Karpas-422 (cell line): ENCODE data around the gene KHDC4. TPM values are rescaled to one million over a fixed set of nuclear protein-coding genes. Genes with fewer than 3 reads are reported as not detected.

ENCODE experiments used
- DNase-seq: peaks from one replicate; pipeline ENCODE4 v3.0.0-alpha.2; 2015
- H2AFZ ChIP-seq: fragments of 200-600 bp; sonication (generic); 2 replicates; pipeline ENCODE4 v1.6.1; 2014; ENCODE audit warnings: antibody characterized with exemption, low read length, mixed read lengths
- H3K27ac ChIP-seq: fragments of 200-600 bp; sonication (generic); 2 replicates; pipeline ENCODE4 v1.5.1; 2014; ENCODE audit warnings: mild to moderate bottlenecking, low read length, moderate library complexity
- H3K27me3 ChIP-seq: fragments of 200-600 bp; sonication (generic); 2 replicates; pipeline ENCODE4 v1.6.1; 2014; ENCODE audit warnings: low read length, mixed read lengths
- H3K36me3 ChIP-seq: fragments of 200-600 bp; sonication (generic); 2 replicates; pipeline ENCODE4 v1.6.1; 2014; ENCODE audit warnings: low read length, mixed read lengths; ENCODE audit not compliant: insufficient read depth
- H3K4me1 ChIP-seq: fragments of 200-600 bp; sonication (generic); 2 replicates; pipeline ENCODE4 v1.6.1; 2014; ENCODE audit warnings: mild to moderate bottlenecking, low read length, mixed read lengths
- H3K4me2 ChIP-seq: fragments of 200-600 bp; sonication (generic); 2 replicates; pipeline ENCODE4 v1.6.1; 2014; ENCODE audit warnings: low read length, low read depth, mild to moderate bottlenecking; ENCODE audit not compliant: poor library complexity, severe bottlenecking
- H3K4me3 ChIP-seq: fragments of 200-600 bp; sonication (generic); 2 replicates; pipeline ENCODE4 v1.5.1; 2014; ENCODE audit warnings: mild to moderate bottlenecking, antibody characterized with exemption, low read length, mixed read lengths
- H3K79me2 ChIP-seq: fragments of 200-600 bp; sonication (generic); 2 replicates; pipeline ENCODE4 v1.6.1; 2014; ENCODE audit warnings: mild to moderate bottlenecking, low read length, mixed read lengths
- H3K9ac ChIP-seq: fragments of 200-600 bp; sonication (generic); 2 replicates; pipeline ENCODE4 v1.6.0; 2014; ENCODE audit warnings: low read length
- H3K9me2 ChIP-seq: fragments of 200-600 bp; sonication (generic), shearing (Covaris generic); replicated peaks from 2 replicates; pipeline ENCODE4 v1.6.0; 2014; ENCODE audit warnings: mild to moderate bottlenecking, low read length, moderate library complexity; ENCODE audit not compliant: insufficient read depth
- H3K9me3 ChIP-seq: fragments of 300-700, 200-600 bp; sonication (generic); 2 replicates; pipeline ENCODE4 v1.6.1; 2014; ENCODE audit warnings: low read length, mixed read lengths
- H4K20me1 ChIP-seq: fragments of 200-600 bp; sonication (generic); 2 replicates; pipeline ENCODE4 v1.6.1; 2014; ENCODE audit warnings: mild to moderate bottlenecking, antibody characterized with exemption, low read length, low read depth; ENCODE audit not compliant: insufficient read depth
- total RNA-seq: library from RNA; depleted of rRNA; stranded (reverse); fragments of >200 nt; shearing (Covaris generic); gene quantifications from 2 replicates; pipeline ENCODE4 v1.2.3, GENCODE V29; 2014; ENCODE audit warnings: low replicate concordance

KHDC4 gene
- total RNA-seq, 1 experiment from 2014 or later, result 63.2 TPM

DNA sequence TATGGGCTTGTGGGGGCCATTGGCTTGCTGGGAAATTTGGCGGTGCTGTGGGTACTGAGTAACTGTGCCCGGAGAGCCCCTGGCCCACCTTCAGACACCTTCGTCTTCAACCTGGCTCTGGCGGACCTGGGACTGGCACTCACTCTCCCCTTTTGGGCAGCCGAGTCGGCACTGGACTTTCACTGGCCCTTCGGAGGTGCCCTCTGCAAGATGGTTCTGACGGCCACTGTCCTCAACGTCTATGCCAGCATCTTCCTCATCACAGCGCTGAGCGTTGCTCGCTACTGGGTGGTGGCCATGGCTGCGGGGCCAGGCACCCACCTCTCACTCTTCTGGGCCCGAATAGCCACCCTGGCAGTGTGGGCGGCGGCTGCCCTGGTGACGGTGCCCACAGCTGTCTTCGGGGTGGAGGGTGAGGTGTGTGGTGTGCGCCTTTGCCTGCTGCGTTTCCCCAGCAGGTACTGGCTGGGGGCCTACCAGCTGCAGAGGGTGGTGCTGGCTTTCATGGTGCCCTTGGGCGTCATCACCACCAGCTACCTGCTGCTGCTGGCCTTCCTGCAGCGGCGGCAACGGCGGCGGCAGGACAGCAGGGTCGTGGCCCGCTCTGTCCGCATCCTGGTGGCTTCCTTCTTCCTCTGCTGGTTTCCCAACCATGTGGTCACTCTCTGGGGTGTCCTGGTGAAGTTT is 7.8 kb upstream of the KHDC4 start:
- no peaks in the 10 kb centered on the region for H3K79me2 ChIP-seq
- H3K9me2 ChIP-seq, result no peaks in the 10 kb centered on the region
- H3K4me1 ChIP-seq, result peaks cover 74% of the 10 kb centered on the region
- no peaks in the 10 kb centered on the region for H3K9me3 ChIP-seq
- H3K9ac ChIP-seq, result peak overlapping the region; percentile 67
- no peak for DNase-seq
- 0 out of 2 replicates have a peak, but pooled peaks cover 13% of the 10 kb centered on the region for H3K36me3 ChIP-seq
- H3K4me2 ChIP-seq, result peak overlapping the region; percentile 61
- H3K27ac ChIP-seq, result peak overlapping the region; percentile 96
- no peaks in the 10 kb centered on the region for H4K20me1 ChIP-seq
- H3K4me3 ChIP-seq, result peak overlapping the region; percentile 47; the same call in 1 of the 2 replicates
- H3K27me3 ChIP-seq, result no peaks in the 10 kb centered on the region
- H2AFZ ChIP-seq, result no peak overlapping the region

DNA sequence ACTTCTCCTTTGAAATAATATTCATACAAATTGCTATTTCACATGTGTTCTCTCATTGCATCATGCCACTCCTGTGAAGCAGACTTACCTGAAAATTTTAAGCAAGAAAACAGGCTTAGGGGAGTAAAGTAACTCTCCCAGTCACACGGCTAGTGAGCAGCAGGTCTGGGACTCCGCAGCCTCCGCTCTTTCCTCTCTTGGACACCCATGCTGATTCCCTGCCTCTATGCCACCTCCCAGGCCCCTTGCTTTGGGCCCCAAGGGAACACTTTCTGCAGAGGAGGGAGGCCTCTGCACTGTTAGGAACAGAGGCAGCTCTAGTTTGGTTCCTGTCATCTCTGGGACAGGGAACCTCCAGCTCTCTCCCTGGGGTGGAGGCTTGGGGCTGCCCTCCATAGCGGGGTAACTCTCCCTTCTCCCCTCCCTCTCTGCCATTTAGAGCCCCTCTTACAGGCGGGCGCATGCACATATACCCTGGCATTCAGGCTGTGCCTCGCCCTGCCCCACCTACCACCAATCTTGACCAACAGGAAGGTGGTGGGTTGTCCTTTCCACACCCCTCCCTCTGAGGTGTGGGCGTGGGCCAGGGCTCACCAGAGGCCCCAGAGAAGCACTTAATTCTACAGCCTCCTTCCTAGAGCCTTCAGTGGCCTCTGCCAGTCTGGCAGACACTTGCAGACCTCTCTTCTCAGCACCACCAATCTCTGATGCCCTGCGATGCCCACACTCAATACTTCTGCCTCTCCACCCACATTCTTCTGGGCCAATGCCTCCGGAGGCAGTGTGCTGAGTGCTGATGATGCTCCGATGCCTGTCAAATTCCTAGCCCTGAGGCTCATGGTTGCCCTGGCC is 7.0 kb upstream of the KHDC4 start, which contains the start of gene RXFP4:
Gene RXFP4 (plus strand): TSS at position 646 of the 852 bp plus-strand sequence. CDS start 72 bp downstream, at position 718.
- Histone ChIP-seq H3K36me3 (0 out of 2 replicates have a peak, but pooled peaks cover 9% of the 10 kb centered on the region), H3K4me2 (peak within 1 kb of the TSS; percentile 61), H3K27ac (peak within 1 kb of the TSS; percentile 96), H3K4me3 (peak within 1 kb of the TSS; percentile 47; the same call in 1 of the 2 replicates), H3K9ac (peak within 1 kb of the TSS; percentile 67), H3K4me1 (peaks cover 67% of the 10 kb centered on the region), H3K79me2 (no peaks in the 10 kb centered on the region), H4K20me1 (no peaks in the 10 kb centered on the region), H3K9me3 (no peaks in the 10 kb centered on the region), H2AFZ (no peak within 1 kb of the TSS), H3K9me2 (no peaks in the 10 kb centered on the region), H3K27me3 (no peaks in the 10 kb centered on the region)
- peak; percentile 90 for DNase-seq

DNA sequence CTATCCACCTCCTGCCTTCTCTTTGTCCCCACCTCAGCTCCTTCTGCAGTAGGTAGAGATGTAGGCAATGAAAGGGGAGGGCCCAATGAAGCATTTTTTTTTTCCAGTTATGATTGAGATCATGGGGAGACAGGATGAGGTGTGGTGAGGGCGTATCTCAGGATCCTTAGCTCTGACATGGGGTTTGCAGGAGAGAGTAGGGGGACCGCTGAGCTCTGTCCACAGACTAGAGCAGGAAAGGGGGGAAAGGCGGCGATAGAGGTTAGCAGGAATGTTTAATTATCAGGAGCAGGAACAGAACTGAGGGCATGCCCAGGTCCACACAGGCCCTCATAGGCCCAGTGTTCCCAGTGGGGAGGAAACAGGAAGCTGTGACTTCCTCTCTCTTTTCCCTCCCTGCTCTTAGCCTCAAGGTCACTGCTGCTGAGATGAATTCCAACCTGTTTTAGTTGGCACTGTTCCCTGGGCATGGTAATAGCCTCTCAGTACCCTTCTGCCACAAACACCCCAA is 6.3 kb upstream of the KHDC4 start:
- peak overlapping the region; percentile 96 for H3K27ac ChIP-seq

DNA sequence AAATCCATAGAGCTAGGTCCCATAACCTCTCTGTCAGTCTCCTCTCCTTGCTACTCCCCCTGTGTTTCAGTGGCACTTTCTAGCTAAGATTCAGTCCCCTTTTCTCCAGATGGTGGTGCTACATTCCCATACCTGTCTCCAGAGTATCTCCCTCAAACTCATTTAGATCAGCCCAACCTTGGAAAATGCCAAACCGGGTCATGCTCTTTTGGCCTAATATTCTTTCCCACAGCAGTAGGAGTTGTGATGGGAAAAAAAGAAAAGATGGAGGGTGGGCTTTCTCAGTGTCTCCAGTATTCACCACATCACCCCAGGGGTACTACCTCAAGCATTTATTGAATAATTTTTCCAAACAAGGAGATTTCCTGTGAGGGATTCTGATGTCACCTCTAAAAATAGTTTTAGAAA is 4.0 kb upstream of the KHDC4 start:
- no peak overlapping the region for H2AFZ ChIP-seq
- peaks cover 10% of the 10 kb centered on the region for H3K79me2 ChIP-seq
- no peaks in the 10 kb centered on the region for H4K20me1 ChIP-seq
- no peak overlapping the region for H3K9ac ChIP-seq
- peaks cover 54% of the 10 kb centered on the region for H3K4me1 ChIP-seq
- H3K27ac ChIP-seq, result peak overlapping the region; percentile 24; the same call in 1 of the 2 replicates
- H3K36me3 ChIP-seq, result no peaks in the 10 kb centered on the region
- no peak overlapping the region for H3K4me2 ChIP-seq
- H3K27me3 ChIP-seq, result no peaks in the 10 kb centered on the region
- peak; percentile 82 for DNase-seq
- no peak overlapping the region for H3K4me3 ChIP-seq
- H3K9me3 ChIP-seq, result no peaks in the 10 kb centered on the region
- no peaks in the 10 kb centered on the region for H3K9me2 ChIP-seq

More for the DNA sequence above, 6.3 kb upstream of the KHDC4 start:
- Histone ChIP-seq H2AFZ (no peak overlapping the region), H3K27me3 (no peaks in the 10 kb centered on the region), H4K20me1 (no peaks in the 10 kb centered on the region), H3K4me1 (peaks cover 66% of the 10 kb centered on the region), H3K9me3 (no peaks in the 10 kb centered on the region), H3K9me2 (no peaks in the 10 kb centered on the region), H3K36me3 (0 out of 2 replicates have a peak, but pooled peaks cover 7% of the 10 kb centered on the region), H3K9ac (peak overlapping the region; percentile 67), H3K4me2 (peak overlapping the region; percentile 61), H3K79me2 (no peaks in the 10 kb centered on the region), H3K4me3 (peak overlapping the region; percentile 47; the same call in 1 of the 2 replicates)
- no peak for DNase-seq

- Histone ChIP-seq H3K9ac (peak overlapping the region; percentile 69), H3K9me3 (no peaks in the 10 kb centered on the region), H3K27ac (peak overlapping the region; percentile 71), H3K9me2 (no peaks in the 10 kb centered on the region), H3K79me2 (peaks cover 41% of the 10 kb centered on the region), H3K4me2 (peak overlapping the region; percentile 70), H4K20me1 (peaks cover 10% of the 10 kb centered on the region), H3K27me3 (no peaks in the 10 kb centered on the region), H2AFZ (no peak overlapping the region), H3K4me1 (peaks cover 42% of the 10 kb centered on the region), H3K36me3 (peaks cover 30% of the 10 kb centered on the region), H3K4me3 (peak overlapping the region; percentile 88)
- no peak for DNase-seq
These were observed 850 bp upstream of the KHDC4 start for GRCh38 chr1:155934936-155935590.

GRCh38 chr1:155933591-155934096 is 569 bp downstream of the KHDC4 start:
- Histone ChIP-seq H3K79me2 (peaks cover 50% of the 10 kb centered on the region), H3K4me2 (peak overlapping the region; percentile 68), H3K27ac (peak overlapping the region; percentile 83), H3K9me2 (no peaks in the 10 kb centered on the region), H3K9me3 (no peaks in the 10 kb centered on the region), H3K4me3 (peak overlapping the region; percentile 88), H4K20me1 (peaks cover 13% of the 10 kb centered on the region), H3K4me1 (peaks cover 39% of the 10 kb centered on the region), H3K9ac (peak overlapping the region; percentile 94), H2AFZ (no peak overlapping the region), H3K27me3 (no peaks in the 10 kb centered on the region), H3K36me3 (peaks cover 41% of the 10 kb centered on the region)
- DNase-seq, result no peak

DNA sequence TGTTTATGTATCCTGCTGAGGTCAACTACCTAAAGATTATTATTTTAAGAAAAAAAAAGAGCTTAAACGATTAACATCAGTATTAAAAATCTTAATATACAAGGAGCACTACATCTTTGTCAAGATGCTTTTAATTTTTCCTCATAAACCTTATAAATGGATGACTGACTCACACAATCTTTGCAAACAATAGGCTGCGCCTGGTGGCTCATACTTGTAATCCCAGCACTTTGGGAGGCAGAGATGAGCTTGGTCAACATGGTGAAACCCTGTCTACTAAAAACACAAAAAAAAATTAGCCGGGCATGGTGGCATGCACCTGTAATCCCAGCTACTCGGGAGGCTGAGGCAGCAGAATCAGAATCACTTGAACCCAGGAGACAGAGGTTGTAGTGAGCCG is 1.7 kb downstream of the KHDC4 start:
- Histone ChIP-seq H3K36me3 (peaks cover 41% of the 10 kb centered on the region), H2AFZ (no peak overlapping the region), H3K79me2 (peaks cover 50% of the 10 kb centered on the region), H3K27ac (no peak overlapping the region), H3K4me2 (peak overlapping the region; percentile 68), H3K9ac (peak overlapping the region; percentile 94), H3K27me3 (no peaks in the 10 kb centered on the region), H3K4me1 (peaks cover 35% of the 10 kb centered on the region), H3K9me3 (no peaks in the 10 kb centered on the region), H3K4me3 (peak overlapping the region; percentile 88; the same call in 1 of the 2 replicates), H3K9me2 (no peaks in the 10 kb centered on the region), H4K20me1 (peaks cover 13% of the 10 kb centered on the region)
- DNase-seq, result no peak
